Chondrocyte (in vitro differentiated cells): ENCODE measurements around the gene JMJD8. TPM values are rescaled to one million over a fixed set of nuclear protein-coding genes. Genes with fewer than 3 reads are reported as not detected.

Experiments used
- DNase-seq: peaks from one replicate; pipeline ENCODE4 v3.0.0; 2021; ENCODE audit warnings: mixed read lengths, low spot score
- H3K27ac Mint-ChIP-seq: one replicate; pipeline ENCODE4 v1.8.0; 2021; ENCODE audit warnings: mild to moderate bottlenecking, moderate library complexity, mixed read lengths; ENCODE audit not compliant: unreplicated experiment
- H3K27me3 Mint-ChIP-seq: 2 replicates; pipeline ENCODE4 v1.8.0; 2021; ENCODE audit warnings: low read depth, mixed read lengths
- H3K36me3 Mint-ChIP-seq: 2 replicates; pipeline ENCODE4 v1.8.0; 2021; ENCODE audit warnings: low read depth, mixed read lengths
- H3K4me1 Mint-ChIP-seq: 2 replicates; pipeline ENCODE4 v1.8.0; 2021; ENCODE audit warnings: low read depth, mild to moderate bottlenecking, mixed read lengths
- H3K4me3 Mint-ChIP-seq: one replicate; pipeline ENCODE4 v1.8.0; 2021; ENCODE audit warnings: mild to moderate bottlenecking, moderate library complexity, mixed read lengths; ENCODE audit not compliant: unreplicated experiment
- H3K9me3 Mint-ChIP-seq: 2 replicates; pipeline ENCODE4 v1.8.0; 2021; ENCODE audit warnings: low read depth, mixed read lengths
- total RNA-seq: library from RNA; stranded (reverse); gene quantifications from 3 replicates; pipeline ENCODE4 v1.2.1, GENCODE V29; 2021
- TF ChIP-seq, protein P1 (sequence below): fragments of 200-600 bp; sonication (generic); IDR thresholded peaks from 2 replicates; pipeline ENCODE4 v1.5.0; 2021; ENCODE audit warnings: antibody characterized with exemption, mild to moderate bottlenecking, moderate library complexity

Gene JMJD8
- total RNA-seq, 1 donor from 2014 or later = 39.2 TPM

- TF ChIP-seq, protein P1, sequence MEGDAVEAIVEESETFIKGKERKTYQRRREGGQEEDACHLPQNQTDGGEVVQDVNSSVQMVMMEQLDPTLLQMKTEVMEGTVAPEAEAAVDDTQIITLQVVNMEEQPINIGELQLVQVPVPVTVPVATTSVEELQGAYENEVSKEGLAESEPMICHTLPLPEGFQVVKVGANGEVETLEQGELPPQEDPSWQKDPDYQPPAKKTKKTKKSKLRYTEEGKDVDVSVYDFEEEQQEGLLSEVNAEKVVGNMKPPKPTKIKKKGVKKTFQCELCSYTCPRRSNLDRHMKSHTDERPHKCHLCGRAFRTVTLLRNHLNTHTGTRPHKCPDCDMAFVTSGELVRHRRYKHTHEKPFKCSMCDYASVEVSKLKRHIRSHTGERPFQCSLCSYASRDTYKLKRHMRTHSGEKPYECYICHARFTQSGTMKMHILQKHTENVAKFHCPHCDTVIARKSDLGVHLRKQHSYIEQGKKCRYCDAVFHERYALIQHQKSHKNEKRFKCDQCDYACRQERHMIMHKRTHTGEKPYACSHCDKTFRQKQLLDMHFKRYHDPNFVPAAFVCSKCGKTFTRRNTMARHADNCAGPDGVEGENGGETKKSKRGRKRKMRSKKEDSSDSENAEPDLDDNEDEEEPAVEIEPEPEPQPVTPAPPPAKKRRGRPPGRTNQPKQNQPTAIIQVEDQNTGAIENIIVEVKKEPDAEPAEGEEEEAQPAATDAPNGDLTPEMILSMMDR = no peak
- H3K4me3 Mint-ChIP-seq = no peak overlapping the region
- no peak for DNase-seq
- no peaks in the 10 kb centered on the region for H3K4me1 Mint-ChIP-seq
- peaks cover 29% of the 10 kb centered on the region for H3K27me3 Mint-ChIP-seq
- no peak overlapping the region for H3K27ac Mint-ChIP-seq
- H3K36me3 Mint-ChIP-seq = peaks cover 1% of the 10 kb centered on the region
- no peaks in the 10 kb centered on the region for H3K9me3 Mint-ChIP-seq
These were observed 18.2 kb upstream of the JMJD8 start for GRCh38 chr16:702341-702740.

- Mint-ChIP-seq H3K4me1 (no peaks in the 10 kb centered on the region), H3K27ac (no peak overlapping the region), H3K9me3 (no peaks in the 10 kb centered on the region), H3K36me3 (peaks cover 1% of the 10 kb centered on the region), H3K27me3 (peaks cover 25% of the 10 kb centered on the region), H3K4me3 (no peak overlapping the region)
- DNase-seq = no peak
- TF ChIP-seq, protein P1 = no peak
These were observed 16.8 kb upstream of the JMJD8 start for GRCh38 chr16:700684-701584.

GRCh38 chr16:698911-699671 is 15.0 kb upstream of the JMJD8 start:
- H3K36me3 Mint-ChIP-seq = peaks cover 1% of the 10 kb centered on the region
- DNase-seq = no peak
- no peak overlapping the region for H3K27ac Mint-ChIP-seq
- no peaks in the 10 kb centered on the region for H3K4me1 Mint-ChIP-seq
- H3K9me3 Mint-ChIP-seq = no peaks in the 10 kb centered on the region
- no peak overlapping the region for H3K4me3 Mint-ChIP-seq
- TF ChIP-seq, protein P1 = no peak
- H3K27me3 Mint-ChIP-seq = peaks cover 29% of the 10 kb centered on the region

DNA sequence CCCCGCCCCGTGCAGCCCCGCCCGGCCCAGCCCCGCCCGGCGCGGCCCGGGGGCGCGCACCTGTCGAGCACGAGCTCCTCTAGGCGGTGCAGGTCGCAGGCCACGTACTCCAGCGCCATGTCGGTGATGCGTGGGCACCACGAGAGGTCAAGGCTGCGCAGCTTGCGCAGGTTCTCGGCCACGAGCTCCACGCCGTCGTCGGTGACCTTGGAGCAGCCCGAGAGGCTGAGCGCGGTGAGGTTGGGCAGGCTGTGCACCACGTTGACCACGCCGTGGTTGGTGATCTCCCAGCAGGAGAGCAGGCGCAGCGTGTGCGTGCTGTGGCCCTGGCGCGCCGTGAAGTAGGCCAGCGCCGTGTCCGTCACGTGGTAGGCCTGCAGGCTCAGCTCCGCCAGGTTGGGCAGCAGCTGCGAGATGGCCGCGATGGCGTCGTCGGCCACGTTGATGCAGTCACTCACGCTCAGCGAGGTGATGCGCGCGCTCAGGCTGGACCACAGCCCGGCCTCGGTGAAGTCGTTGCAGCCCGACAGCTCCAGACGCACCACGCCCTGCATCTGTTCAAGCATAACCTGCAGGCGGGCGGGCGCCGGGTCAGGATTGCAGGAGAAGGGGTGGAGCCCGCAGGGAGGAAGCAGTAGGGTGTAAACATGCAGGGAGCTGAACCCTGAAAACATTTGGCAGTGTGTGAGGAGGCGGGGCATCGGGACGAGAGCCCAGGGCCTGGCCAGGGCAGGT is 11.4 kb upstream of the JMJD8 start:
- H3K9me3 Mint-ChIP-seq = no peaks in the 10 kb centered on the region
- H3K4me1 Mint-ChIP-seq = peaks cover 4% of the 10 kb centered on the region
- H3K4me3 Mint-ChIP-seq = no peak overlapping the region
- no peak for DNase-seq
- peaks cover 23% of the 10 kb centered on the region for H3K27me3 Mint-ChIP-seq
- TF ChIP-seq, protein P1 = no peak
- no peak overlapping the region for H3K27ac Mint-ChIP-seq
- peaks cover 1% of the 10 kb centered on the region for H3K36me3 Mint-ChIP-seq

GRCh38 chr16:694863-695354 is 10.8 kb upstream of the JMJD8 start:
- TF ChIP-seq, protein P1 = no peak
- Mint-ChIP-seq H3K9me3 (no peaks in the 10 kb centered on the region), H3K36me3 (peaks cover 1% of the 10 kb centered on the region), H3K27ac (no peak overlapping the region), H3K4me3 (no peak overlapping the region), H3K27me3 (peaks cover 23% of the 10 kb centered on the region), H3K4me1 (peaks cover 5% of the 10 kb centered on the region)
- no peak for DNase-seq
